ENCODE data around the gene ASIC1. TPM values are rescaled to one million over a fixed set of nuclear protein-coding genes. Genes with fewer than 3 reads are reported as not detected.

Gene ASIC1
- total RNA-seq, 2 experiments from 2014 or later, result 0.59 TPM; not detected in 1

DNA sequence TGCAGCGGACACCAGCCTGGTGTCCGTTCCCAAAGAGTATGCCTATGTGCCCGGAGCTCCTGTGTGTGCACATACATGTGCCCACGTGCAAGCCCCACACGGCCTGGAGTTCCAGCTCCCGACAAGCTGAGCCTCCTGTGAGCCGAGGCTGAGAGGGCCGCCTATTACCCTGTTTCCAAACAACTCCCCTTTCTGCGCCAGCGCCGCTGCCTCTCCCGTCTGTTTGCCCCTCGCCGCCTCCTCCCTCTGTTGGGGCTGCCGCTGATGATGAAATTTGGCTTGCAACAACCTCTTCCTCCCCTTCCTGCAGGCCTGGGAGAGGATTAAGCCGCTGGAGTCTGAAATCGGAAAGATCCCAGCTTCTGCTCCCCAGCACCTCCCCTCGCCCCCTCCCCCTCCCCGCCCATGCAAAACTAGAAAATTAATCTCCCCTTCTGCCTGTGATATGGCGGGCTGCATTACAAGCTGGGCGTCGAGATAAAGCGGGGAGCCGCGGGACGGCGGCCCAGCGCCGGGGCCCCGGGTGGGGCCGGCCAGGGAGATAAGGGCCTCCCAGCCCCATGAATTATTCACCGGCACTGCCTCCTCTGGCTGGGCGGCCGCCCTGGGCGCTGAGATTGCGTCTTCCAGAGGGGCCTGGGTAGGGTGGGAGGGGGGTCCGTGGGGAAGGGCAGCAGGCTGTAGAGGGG, 6.8 kb upstream of the ASIC1 start:
- H3K9me2 ChIP-seq (ENCODE audit: insufficient read depth, low read length), result no peaks in the 10 kb centered on the region
- no peak overlapping the region for H2AFZ ChIP-seq (ENCODE audit: low read length)
- TF ChIP-seq, protein P1, sequence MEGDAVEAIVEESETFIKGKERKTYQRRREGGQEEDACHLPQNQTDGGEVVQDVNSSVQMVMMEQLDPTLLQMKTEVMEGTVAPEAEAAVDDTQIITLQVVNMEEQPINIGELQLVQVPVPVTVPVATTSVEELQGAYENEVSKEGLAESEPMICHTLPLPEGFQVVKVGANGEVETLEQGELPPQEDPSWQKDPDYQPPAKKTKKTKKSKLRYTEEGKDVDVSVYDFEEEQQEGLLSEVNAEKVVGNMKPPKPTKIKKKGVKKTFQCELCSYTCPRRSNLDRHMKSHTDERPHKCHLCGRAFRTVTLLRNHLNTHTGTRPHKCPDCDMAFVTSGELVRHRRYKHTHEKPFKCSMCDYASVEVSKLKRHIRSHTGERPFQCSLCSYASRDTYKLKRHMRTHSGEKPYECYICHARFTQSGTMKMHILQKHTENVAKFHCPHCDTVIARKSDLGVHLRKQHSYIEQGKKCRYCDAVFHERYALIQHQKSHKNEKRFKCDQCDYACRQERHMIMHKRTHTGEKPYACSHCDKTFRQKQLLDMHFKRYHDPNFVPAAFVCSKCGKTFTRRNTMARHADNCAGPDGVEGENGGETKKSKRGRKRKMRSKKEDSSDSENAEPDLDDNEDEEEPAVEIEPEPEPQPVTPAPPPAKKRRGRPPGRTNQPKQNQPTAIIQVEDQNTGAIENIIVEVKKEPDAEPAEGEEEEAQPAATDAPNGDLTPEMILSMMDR (conservative IDR thresholded peaks at IDR 0.05; ENCODE audit: low read length), result no peak
- no peak for TF ChIP-seq EZH2phosphoT487 (IDR thresholded peaks at IDR 0.05; ENCODE audit: borderline replicate concordance, low read depth, low read length)
- H4K20me1 ChIP-seq (ENCODE audit: insufficient read depth, low read length), result no peaks in the 10 kb centered on the region
- ChIA-PET POLR2A (interaction anchor here (0.6 to 1.2 kb wide), 2 partner anchors 13 to 81 kb away, joined by 3 read pairs; no protein-coding TSS in a partner anchor), CTCF (ENCODE audit: unreplicated experiment) (interaction anchor here (0.8 kb wide), 1 partner anchor 11 kb away, joined by 4 read pairs; no protein-coding TSS in a partner anchor)
- no peak for DNase-seq (ENCODE audit: low spot score)
- intact Hi-C loops (cut with micrococcal nuclease; ENCODE audit: unreplicated experiment), result loop anchor here (10.0 kb wide), 1 partner anchor 186 kb away; no protein-coding TSS in a partner anchor
- no peak overlapping the region for H3K4me2 ChIP-seq (ENCODE audit: low read length)
- BruUV-seq (replicated peaks), result no TSS peak
- H3K36me3 ChIP-seq (ENCODE audit: insufficient read depth, low read length), result no peaks in the 10 kb centered on the region
- H3K79me2 ChIP-seq (ENCODE audit: insufficient read depth, low read depth, low read length), result no peaks in the 10 kb centered on the region
- H3K9me3 ChIP-seq (ENCODE audit: low read length), result no peaks in the 10 kb centered on the region
- no peak overlapping the region for H3K4me3 ChIP-seq (ENCODE audit: low read depth, low read length, poor library complexity, severe bottlenecking)
- H3K4me1 ChIP-seq (ENCODE audit: insufficient read depth, low read length, poor library complexity, severe bottlenecking), result peaks cover 14% of the 10 kb centered on the region
- no peak overlapping the region for H3K27ac ChIP-seq (ENCODE audit: low read depth, low read length, poor library complexity, severe bottlenecking)

DNA sequence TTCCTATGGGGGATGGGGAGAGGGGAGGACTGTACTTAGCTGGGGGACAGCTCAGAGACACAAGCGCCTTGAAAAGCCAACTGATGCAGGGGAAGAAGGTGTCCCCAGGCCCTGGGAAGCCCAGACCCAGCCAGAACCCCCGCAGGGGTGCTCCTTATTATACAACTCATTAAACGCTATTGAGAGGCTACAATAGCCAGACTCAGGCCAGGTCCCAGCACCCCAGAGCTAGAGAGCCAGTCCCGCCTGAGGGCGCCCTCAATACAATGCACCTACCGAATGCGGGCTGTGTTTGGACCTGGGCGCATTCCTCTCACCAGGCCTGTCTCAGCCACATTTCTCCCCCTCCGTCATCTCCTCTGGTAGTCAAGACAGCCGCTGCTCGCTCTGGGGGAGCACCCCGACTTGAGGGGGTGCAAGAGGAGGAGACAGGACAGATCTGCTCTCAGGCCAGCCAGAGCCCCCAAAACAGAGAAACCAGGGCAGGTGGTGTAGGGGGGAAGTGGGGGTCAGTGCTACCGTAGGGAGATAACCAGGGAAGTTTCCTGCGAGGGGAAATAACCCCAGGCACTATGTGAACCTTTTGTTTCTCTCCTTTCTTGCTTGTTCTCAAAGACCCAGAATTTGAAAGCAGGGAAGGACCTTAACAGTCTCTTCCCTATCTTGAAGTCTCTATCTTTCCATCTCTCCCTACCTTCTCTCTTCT, 6.1 kb upstream of the ASIC1 start:
- Histone ChIP-seq H3K9me2 (ENCODE audit: insufficient read depth, low read length) (no peaks in the 10 kb centered on the region), H3K9me3 (ENCODE audit: low read length) (no peaks in the 10 kb centered on the region), H3K4me2 (ENCODE audit: low read length) (no peak overlapping the region), H4K20me1 (ENCODE audit: insufficient read depth, low read length) (no peaks in the 10 kb centered on the region), H3K36me3 (ENCODE audit: insufficient read depth, low read length) (no peaks in the 10 kb centered on the region), H3K79me2 (ENCODE audit: insufficient read depth, low read depth, low read length) (no peaks in the 10 kb centered on the region), H3K27ac (ENCODE audit: low read depth, low read length, poor library complexity, severe bottlenecking) (no peak overlapping the region), H3K4me1 (ENCODE audit: insufficient read depth, low read length, poor library complexity, severe bottlenecking) (peaks cover 21% of the 10 kb centered on the region), H3K4me3 (ENCODE audit: low read depth, low read length, poor library complexity, severe bottlenecking) (no peak overlapping the region), H2AFZ (ENCODE audit: low read length) (no peak overlapping the region)
- intact Hi-C loops (cut with micrococcal nuclease; ENCODE audit: unreplicated experiment), result loop anchor here (10.0 kb wide), 1 partner anchor 186 kb away; no protein-coding TSS in a partner anchor
- no peak for DNase-seq (ENCODE audit: low spot score)
- no peak for TF ChIP-seq EZH2phosphoT487 (IDR thresholded peaks at IDR 0.05; ENCODE audit: borderline replicate concordance, low read depth, low read length)
- TF ChIP-seq, protein P1 (conservative IDR thresholded peaks at IDR 0.05; ENCODE audit: low read length), result no peak
- BruUV-seq (replicated peaks), result no TSS peak
- POLR2A ChIA-PET, result no interaction called here
- CTCF ChIA-PET (ENCODE audit: unreplicated experiment), result no interaction called here

Measured in OCI-LY7 (cell line).